ENCODE results near the gene FLT3.

FLT3 gene

DNA sequence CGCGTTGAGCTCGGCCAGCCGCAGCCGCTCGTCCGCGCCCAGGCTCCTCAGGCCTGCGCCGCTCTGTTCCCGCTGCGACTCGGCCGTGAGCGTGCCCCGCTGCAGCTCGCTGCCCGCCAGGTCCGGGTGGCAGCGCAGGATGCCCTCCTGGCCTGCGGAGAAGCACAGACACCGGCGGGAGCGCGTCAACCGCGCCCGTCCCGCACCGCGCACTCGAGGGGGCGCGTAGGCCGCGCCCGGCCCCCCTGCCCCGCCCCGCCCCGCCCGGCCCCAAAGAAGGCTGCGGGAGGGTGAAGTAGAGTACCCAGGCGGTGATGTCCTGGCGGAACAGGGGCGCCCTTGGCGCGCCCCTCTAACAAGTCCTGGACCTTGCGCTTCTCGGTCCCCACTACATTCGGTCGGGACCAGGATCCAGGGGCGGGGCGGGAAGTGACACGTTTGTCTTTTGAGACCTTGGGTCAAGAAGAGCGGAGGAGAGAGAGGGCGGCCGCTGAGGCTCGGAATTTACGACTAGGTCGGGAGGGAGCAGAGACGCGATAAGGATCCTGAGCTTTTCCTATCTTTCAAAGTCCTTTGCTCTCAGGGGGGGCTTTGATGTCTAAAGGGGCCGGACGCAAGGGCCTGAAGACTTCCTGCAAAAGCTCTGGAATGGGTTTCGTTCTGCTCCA is 121.9 kb downstream of the FLT3 start:
- no peak for TF ChIP-seq TCF12 (IDR thresholded peaks at IDR 0.05; ENCODE audit: low read depth)
- TF ChIP-seq, protein P1, sequence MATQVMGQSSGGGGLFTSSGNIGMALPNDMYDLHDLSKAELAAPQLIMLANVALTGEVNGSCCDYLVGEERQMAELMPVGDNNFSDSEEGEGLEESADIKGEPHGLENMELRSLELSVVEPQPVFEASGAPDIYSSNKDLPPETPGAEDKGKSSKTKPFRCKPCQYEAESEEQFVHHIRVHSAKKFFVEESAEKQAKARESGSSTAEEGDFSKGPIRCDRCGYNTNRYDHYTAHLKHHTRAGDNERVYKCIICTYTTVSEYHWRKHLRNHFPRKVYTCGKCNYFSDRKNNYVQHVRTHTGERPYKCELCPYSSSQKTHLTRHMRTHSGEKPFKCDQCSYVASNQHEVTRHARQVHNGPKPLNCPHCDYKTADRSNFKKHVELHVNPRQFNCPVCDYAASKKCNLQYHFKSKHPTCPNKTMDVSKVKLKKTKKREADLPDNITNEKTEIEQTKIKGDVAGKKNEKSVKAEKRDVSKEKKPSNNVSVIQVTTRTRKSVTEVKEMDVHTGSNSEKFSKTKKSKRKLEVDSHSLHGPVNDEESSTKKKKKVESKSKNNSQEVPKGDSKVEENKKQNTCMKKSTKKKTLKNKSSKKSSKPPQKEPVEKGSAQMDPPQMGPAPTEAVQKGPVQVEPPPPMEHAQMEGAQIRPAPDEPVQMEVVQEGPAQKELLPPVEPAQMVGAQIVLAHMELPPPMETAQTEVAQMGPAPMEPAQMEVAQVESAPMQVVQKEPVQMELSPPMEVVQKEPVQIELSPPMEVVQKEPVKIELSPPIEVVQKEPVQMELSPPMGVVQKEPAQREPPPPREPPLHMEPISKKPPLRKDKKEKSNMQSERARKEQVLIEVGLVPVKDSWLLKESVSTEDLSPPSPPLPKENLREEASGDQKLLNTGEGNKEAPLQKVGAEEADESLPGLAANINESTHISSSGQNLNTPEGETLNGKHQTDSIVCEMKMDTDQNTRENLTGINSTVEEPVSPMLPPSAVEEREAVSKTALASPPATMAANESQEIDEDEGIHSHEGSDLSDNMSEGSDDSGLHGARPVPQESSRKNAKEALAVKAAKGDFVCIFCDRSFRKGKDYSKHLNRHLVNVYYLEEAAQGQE (IDR thresholded peaks at IDR 0.05; ENCODE audit: low read depth): no peak
- no peak for TF ChIP-seq TAF1 (IDR thresholded peaks at IDR 0.05; ENCODE audit: low read depth)
- TF ChIP-seq NFIC (IDR thresholded peaks at IDR 0.05): no peak
- TF ChIP-seq RAD21 (IDR thresholded peaks at IDR 0.05; ENCODE audit: low read depth): no peak
- no peak for TF ChIP-seq YY1 (IDR thresholded peaks at IDR 0.05; ENCODE audit: low read depth)
- TF ChIP-seq FOXM1 (IDR thresholded peaks at IDR 0.05; ENCODE audit: borderline replicate concordance, low read depth): no peak
- TF ChIP-seq, protein P2, sequence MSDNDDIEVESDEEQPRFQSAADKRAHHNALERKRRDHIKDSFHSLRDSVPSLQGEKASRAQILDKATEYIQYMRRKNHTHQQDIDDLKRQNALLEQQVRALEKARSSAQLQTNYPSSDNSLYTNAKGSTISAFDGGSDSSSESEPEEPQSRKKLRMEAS (IDR thresholded peaks at IDR 0.05): no peak
- no peak for TF ChIP-seq TEAD4 (IDR thresholded peaks at IDR 0.05)
- TF ChIP-seq CREB1 (IDR thresholded peaks at IDR 0.05; ENCODE audit: low read depth): no peak

DNA sequence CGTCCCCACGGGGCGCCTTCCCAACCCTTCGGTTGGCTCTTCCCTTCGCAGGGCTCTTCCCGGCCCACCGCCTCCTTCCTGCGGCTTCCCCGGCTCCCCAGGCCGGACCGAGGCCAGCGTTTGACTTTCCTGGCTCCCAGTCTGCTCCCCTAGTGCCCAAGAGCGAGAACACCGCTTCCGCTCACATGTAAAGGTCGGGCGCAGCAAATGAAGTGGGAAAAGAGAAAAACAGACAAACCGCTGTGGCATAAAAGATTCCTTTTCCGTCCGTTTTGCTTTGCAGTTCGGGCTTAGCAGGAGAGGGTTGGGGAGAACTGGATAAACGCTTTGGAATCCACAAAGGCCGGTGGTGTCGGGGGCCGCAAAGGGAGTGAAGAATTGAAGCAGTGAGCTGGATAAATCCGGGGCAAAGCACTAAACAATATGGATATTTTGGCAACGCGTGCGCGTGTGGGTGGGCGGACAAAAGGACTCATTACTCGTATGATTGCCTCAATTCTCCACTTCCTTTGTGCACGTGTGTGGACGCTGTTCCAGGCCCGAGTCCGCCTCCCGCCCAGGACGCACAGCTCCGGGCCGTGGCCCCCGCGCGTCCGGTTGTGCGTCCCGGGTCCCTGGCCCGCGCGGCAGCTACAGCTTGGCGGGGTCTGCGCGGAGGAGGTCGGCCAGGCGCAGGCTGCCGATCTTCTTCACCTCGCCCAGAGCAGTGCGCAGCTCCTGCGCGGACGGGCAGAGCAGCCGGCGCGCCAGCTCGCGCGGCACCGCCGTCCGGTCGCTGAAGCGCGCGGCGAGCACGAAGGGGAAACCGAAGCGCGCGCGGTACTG is 122.7 kb downstream of the FLT3 start:
- TF ChIP-seq ZBTB7A (IDR thresholded peaks at IDR 0.05; ENCODE audit: low read depth): no peak
- TF ChIP-seq, protein P3, sequence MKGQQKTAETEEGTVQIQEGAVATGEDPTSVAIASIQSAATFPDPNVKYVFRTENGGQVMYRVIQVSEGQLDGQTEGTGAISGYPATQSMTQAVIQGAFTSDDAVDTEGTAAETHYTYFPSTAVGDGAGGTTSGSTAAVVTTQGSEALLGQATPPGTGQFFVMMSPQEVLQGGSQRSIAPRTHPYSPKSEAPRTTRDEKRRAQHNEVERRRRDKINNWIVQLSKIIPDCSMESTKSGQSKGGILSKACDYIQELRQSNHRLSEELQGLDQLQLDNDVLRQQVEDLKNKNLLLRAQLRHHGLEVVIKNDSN (IDR thresholded peaks at IDR 0.05): no peak
- TF ChIP-seq TEAD4 (IDR thresholded peaks at IDR 0.05): no peak
- TF ChIP-seq RAD21 (IDR thresholded peaks at IDR 0.05; ENCODE audit: low read depth): no peak
- TF ChIP-seq YY1 (IDR thresholded peaks at IDR 0.05; ENCODE audit: low read depth): no peak
- TF ChIP-seq NFIC (IDR thresholded peaks at IDR 0.05): no peak
- TF ChIP-seq, protein P1 (IDR thresholded peaks at IDR 0.05; ENCODE audit: low read depth): no peak
- TF ChIP-seq, protein P2 (IDR thresholded peaks at IDR 0.05): no peak
- no peak for TF ChIP-seq CEBPB (IDR thresholded peaks at IDR 0.05)
- TF ChIP-seq TAF1 (IDR thresholded peaks at IDR 0.05; ENCODE audit: low read depth): no peak

DNA sequence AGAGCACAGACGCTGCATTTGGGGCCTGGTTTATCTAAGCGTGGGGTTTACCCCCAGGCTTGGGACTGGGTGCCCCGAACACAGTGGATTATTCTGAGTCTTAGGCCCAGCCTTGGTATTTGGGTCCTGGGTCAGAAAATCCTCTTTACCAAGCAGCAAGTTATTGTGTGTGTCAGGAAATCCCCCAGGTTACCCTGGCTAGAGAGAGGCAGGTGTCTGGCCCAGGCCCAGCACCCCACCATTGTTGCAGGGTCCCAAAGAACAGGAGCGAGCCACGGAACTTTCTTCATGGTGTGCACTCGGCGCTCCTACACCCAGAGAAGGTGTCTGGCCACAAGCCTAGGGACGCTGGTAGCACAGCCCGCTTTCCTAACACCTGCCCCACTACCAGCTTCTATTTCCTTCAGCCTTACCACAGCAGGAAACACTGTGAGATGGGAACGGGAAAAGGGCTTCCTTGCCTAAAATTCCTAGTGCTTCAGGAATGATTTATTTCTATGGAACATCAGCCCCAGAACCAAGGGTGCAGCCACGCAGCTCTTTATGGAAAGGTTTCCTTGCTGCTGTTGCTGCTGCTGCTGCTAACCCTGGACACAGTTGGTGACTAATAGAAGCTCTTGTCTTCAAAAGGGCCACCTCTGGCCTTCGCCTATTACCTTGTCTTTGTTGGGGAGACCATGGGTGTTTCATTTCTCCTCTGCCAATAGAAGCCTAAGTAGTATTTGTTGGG is 123.8 kb downstream of the FLT3 start:
- TF ChIP-seq EP300 (IDR thresholded peaks at IDR 0.05; ENCODE audit: borderline replicate concordance) (no peak), TEAD4 (IDR thresholded peaks at IDR 0.05) (no peak), CREB1 (IDR thresholded peaks at IDR 0.05; ENCODE audit: low read depth) (no peak), ZBTB7A (IDR thresholded peaks at IDR 0.05; ENCODE audit: low read depth) (no peak), TCF12 (IDR thresholded peaks at IDR 0.05; ENCODE audit: low read depth) (no peak), YY1 (IDR thresholded peaks at IDR 0.05; ENCODE audit: low read depth) (no peak)
- TF ChIP-seq, protein P1 (IDR thresholded peaks at IDR 0.05; ENCODE audit: low read depth): no peak

DNA sequence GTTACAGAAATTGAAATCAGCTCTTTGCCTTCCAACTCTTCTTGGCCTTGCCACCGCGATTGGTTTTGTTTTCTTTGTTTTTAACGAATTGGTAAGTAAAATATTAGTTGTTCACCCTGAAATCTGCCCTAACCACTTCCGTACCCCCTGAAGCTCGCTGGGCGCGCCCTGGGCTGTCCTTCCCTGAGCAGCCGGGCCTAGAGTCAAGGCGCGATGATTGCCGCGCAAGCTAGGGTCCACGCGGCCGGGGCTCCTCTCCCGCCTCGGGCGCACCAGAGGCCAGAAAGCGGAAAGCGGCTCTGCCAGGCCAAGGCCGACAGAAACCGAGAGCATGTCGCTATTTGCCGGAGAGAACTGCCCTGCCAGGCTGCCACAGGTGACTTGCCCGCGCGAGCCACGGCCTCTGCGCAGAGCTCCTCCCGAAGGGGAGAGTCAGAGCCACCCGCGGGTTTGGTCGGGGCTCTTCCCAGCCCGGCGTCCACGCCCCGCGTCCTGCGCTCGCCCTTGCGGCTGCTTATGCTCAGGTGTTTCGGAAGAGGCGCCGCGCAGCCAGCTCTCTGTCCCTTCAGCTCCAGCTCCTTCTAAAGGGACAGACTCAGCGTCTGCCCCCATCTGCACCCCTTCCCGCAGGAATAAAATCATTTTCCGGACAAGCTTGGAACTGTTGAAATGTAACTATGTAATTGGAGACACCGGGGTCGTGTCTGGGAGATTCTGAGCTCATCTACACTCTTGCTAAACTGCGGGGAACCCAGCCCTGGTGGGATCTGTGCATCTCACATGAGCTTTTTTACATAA is 124.6 kb downstream of the FLT3 start:
- no peak for TF ChIP-seq CREB1 (IDR thresholded peaks at IDR 0.05; ENCODE audit: low read depth)
- no peak for TF ChIP-seq FOXM1 (IDR thresholded peaks at IDR 0.05; ENCODE audit: borderline replicate concordance, low read depth)
- no peak for TF ChIP-seq RAD21 (IDR thresholded peaks at IDR 0.05; ENCODE audit: low read depth)
- no peak for TF ChIP-seq TAF1 (IDR thresholded peaks at IDR 0.05; ENCODE audit: low read depth)
- TF ChIP-seq TCF12 (IDR thresholded peaks at IDR 0.05; ENCODE audit: low read depth): no peak
- no peak for TF ChIP-seq TEAD4 (IDR thresholded peaks at IDR 0.05)
- TF ChIP-seq, protein P1 (IDR thresholded peaks at IDR 0.05; ENCODE audit: low read depth): no peak
- TF ChIP-seq, protein P3 (IDR thresholded peaks at IDR 0.05): no peak
- TF ChIP-seq CEBPB (IDR thresholded peaks at IDR 0.05): no peak
- TF ChIP-seq, protein P2 (IDR thresholded peaks at IDR 0.05): no peak
- TF ChIP-seq ZBTB7A (IDR thresholded peaks at IDR 0.05; ENCODE audit: low read depth): no peak
- no peak for TF ChIP-seq EGR1 (IDR thresholded peaks at IDR 0.05)
- no peak for TF ChIP-seq NFIC (IDR thresholded peaks at IDR 0.05)

All from Ishikawa (cell line).